Measurements from ENCODE around the gene ARHGAP22.

ARHGAP22 gene

DNA sequence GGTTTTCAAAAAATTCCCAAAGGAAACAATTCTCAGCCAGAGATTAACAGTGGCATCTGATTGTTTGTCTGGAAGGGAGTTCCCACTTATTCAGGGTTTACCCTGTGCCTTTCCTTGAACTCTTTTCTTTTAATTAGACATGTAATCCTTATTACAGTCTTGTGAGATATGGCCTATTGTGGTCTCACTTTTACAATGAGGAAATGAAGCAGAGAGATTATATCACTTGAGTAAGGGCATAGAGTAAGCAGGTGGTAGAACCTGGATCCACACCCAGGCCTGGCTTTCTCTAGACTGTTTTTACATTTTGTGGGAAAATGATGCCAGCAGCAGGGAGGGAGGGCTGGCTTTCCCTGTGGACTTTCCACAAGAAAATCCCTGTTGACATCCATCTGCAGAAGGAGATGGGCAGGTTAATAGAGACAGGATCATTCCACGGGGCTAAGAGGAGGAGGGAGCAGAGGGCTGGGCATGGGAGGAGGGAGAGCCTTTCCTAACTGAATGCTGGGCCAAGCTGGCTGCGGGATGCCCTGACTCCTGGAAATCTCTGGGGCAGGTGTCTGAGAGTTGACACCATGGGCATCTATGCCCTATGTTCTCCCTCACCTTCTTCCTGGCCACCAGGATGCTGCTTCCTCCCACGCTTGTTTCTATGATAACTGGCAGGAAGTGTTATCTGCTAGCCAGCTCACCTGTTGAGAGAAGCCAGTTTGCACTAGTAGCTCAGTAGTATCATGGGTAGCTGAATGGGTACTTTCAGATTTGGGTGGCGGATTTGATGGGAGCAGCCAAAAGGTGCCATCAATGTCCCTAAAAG, 28.7 kb upstream of the ARHGAP22 start:
- no peak for DNase-seq (ENCODE audit: low read depth in 2 of 2)

DNA sequence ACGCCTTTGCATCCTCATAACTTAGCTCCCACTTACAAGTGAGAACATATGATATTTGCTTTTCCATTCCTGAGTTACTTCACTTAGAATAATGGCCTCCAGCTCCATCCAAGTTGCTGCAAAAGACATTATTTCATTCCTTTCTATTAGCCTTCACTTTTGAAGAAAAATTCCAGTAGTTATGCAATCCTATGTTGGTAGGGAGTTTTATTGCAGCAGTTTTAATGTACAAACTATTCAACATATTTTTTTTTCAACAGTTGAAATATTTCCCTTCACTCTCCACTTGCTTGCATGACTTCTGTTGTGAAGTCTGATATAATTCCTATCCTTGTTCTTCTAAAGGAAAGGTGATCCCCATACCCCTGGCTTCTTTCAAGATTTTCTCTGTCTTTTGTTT, 27.3 kb upstream of the ARHGAP22 start:
- no peak for DNase-seq (ENCODE audit: low read depth in 2 of 2)

GRCh38 chr10:48627984-48628609, 23.2 kb upstream of the ARHGAP22 start:
- no peak for DNase-seq (ENCODE audit: low read depth in 2 of 2)

GRCh38 chr10:48626986-48627731, 22.3 kb upstream of the ARHGAP22 start:
- DNase-seq (ENCODE audit: low read depth in 2 of 2), result no peak

- no peak for DNase-seq (ENCODE audit: low read depth in 2 of 2)
Measured at GRCh38 chr10:48626447-48626846, 21.6 kb upstream of the ARHGAP22 start.

DNA sequence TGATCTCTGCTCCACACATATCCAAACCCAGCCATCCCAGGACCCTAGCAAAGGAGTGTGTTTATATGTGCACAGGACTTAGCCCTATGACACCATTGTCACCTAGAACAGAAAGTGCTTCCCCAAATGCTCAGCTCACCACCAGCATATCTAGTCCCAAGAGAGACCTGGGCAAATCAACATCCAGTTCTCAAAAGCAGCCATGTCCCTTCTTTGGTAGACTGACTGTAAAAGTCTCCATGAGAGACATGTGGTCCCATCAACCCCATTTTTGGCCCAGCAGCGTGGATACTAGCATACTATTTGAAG, 20.9 kb upstream of the ARHGAP22 start:
- DNase-seq (ENCODE audit: low read depth in 2 of 2), result no peak

DNA sequence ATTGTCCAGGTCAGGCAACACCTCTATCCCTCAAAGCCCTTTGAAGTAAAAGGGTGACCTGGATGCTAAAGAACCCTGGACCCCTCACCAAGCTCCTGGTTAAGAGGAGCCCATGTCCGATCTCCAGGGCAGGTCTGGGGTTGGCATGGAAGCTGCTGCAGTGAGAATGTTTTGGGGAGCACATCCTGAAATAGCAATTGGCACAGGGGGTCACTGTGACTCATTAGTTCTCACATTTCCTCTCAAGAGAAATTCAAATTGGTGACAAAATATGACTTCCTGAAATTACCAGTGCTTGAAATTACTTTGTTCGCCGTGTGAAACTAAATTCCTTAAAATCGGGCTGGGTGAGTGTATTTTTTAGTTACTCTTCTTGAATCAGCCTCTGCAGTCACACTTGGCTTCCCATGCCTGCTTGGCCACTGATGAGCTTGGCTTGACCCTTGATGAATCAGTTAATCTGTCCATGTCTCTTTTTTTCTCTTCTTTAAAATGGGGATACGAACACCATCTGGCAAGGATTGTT, 18.8 kb upstream of the ARHGAP22 start:
- DNase-seq (ENCODE audit: low read depth in 2 of 2), result no peak

DNA sequence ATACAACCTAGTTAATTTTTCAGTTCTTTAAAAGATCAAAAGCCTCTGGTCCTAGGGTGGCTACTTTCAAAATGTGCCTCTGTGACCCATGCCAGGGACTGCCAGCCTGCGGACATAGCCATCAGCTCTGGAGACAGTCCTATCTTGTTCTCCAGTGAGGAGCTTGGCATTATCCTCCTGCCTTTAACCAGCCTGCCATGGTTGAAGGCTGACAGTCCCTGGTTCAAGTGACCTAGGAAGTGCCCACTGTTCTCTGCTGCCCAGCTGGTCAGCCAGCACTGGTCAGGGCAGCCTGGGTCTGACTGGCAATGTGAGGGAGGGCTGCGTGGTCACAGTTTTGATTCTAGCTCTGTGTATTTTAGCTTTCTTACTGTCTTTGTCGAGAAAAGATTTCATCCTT, 18.1 kb upstream of the ARHGAP22 start:
- no peak for DNase-seq (ENCODE audit: low read depth in 2 of 2)

GRCh38 chr10:48620719-48621118, 15.8 kb upstream of the ARHGAP22 start:
- DNase-seq (ENCODE audit: low read depth in 2 of 2), result no peak

DNA sequence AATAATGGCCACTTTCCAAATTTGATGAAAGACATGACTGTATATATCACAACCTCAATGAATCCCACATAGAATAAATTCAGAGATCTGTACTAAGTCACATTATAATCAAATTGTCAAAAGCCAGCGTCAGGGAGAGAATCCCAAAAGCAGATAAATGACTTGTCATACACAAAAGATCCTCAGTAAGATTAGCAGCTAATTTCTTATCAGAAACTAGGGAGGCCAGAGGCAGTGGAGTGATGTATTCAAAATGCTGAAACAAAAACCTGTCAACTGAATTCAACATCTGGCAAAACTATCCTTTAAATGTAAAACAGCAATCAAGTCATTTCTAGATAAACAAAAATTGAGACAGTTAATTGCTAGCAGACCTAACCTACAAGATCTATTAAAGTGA, 11.6 kb upstream of the ARHGAP22 start:
- no peak for DNase-seq (ENCODE audit: low read depth in 2 of 2)

GRCh38 chr10:48614481-48615390, 9.9 kb upstream of the ARHGAP22 start:
- no peak for DNase-seq (ENCODE audit: low read depth in 2 of 2)

DNA sequence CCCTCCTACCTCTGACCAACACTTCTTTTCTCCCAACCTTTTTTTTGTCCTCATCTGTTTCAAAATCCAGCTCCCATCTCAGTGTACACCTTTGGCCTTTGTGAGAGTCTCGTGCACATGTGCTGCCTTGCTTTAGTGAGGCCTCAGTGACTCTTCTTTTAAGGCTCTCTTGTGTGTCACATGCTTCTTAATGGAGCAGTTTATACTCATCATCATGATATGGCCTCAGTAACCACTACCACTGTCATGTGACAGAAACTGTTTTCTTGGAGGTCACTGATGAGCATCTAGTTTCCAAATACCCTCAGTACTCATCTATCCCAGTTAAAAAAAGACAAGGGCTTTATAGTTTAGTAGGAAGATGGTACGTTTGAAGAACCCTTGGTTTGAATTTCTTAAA, 8.1 kb upstream of the ARHGAP22 start:
- no peak for DNase-seq (ENCODE audit: low read depth in 2 of 2)

GRCh38 chr10:48612236-48612943, 7.5 kb upstream of the ARHGAP22 start:
- DNase-seq (ENCODE audit: low read depth in 2 of 2), result no peak

- DNase-seq (ENCODE audit: low read depth in 2 of 2), result no peak
Measured at GRCh38 chr10:48611133-48611532, 6.3 kb upstream of the ARHGAP22 start.

DNA sequence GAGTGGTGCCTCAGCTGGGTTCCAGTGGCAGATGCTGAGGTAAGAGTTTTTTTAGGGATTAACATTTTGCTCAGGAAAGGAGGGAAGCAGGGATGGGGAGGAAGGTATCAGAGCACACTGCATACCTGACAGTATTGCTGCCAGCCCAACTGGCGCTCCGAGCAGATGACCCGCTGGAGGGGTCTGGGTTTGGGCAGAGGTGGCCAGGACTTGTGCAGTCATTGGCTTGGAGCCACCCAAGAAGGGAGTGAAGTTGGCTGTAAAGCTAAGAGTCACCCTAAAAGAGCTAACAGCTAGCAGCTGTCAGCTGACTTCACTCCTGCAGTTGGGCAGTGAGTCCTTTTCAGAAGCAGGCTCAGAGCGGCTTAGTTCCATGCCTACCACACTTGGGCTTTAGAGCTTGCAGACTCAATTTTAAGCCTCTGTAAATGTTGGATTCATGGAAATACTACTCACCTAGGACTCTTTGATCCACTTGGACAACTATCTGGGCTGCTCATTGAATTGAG, 5.8 kb upstream of the ARHGAP22 start:
- no peak for DNase-seq (ENCODE audit: low read depth in 2 of 2)

GRCh38 chr10:48609899-48610584, 5.2 kb upstream of the ARHGAP22 start:
- no peak for DNase-seq (ENCODE audit: low read depth in 2 of 2)

GRCh38 chr10:48609441-48609840, 4.6 kb upstream of the ARHGAP22 start:
- no peak for DNase-seq (ENCODE audit: low read depth in 2 of 2)

- DNase-seq (ENCODE audit: low read depth in 2 of 2), result no peak
Measured at GRCh38 chr10:48608976-48609375, 4.1 kb upstream of the ARHGAP22 start.

DNA sequence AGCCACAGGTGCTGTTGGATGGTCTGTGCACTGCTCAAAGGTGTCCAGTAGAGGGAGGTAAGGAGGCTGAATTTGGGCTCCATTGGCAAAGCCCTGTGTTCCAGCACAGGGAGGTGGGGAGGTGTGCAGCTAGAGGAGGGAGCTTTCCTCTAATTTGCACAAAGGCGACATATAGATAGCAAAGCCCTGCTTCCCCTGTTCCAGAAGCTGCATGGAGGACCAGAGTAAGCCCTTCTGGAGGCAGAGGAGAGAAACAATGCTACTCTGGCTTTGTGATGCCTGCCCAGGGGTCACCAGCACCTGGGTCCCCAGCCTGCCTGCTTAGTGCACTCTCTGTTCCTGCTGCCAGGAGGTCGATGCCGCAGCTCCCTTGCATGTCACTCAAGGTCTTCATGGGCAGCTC, 3.4 kb upstream of the ARHGAP22 start:
- no peak for DNase-seq (ENCODE audit: low read depth in 2 of 2)

Data from fibroblast of skin of left quadriceps (primary cell).